Spleen (tissue), 7 donors: ENCODE measurements around the gene FAM83C.

Source experiments
- POLR2A ChIP-seq, 3 donors: fragments of 450-650 bp; IDR thresholded peaks; one replicate each; pipeline ENCODE4 v1.5.1; 2017; ENCODE audit warnings: antibody characterized with exemption in 3 of 3, mild to moderate bottlenecking in 1 of 3
- POLR2AphosphoS5 ChIP-seq, 3 donors: sonication (generic); formaldehyde crosslinking; IDR thresholded peaks; one replicate each; pipeline ENCODE4 v1.5.1; 2017; ENCODE audit warnings: antibody characterized with exemption in 3 of 3
- TF ChIP-seq, protein P1 (sequence below), 11 experiments: fragments of 200-600 bp in 7 of 11; fragments of 450-650 bp in 4 of 11; sonication (generic) in 4 of 11; IDR thresholded peaks in 8 of 11; conservative IDR thresholded peaks in 3 of 11; 1 replicate in 7 of 11; 2 replicates in 4 of 11; pipeline versions ENCODE4 v1.4.0 to v1.8.0; 2016 to 2021; ENCODE audit warnings: antibody characterized with exemption in 11 of 11, inconsistent platforms in 4 of 11, mild to moderate bottlenecking in 1 of 11
- donor health status: DM: no; HTN: no; CAD: no; lungs with moderate emphysema.
- donor health status: DM: no; HTN: no; CAD: no.
- donor health status: DM: no; HTN: no; CAD: no.

DNA sequence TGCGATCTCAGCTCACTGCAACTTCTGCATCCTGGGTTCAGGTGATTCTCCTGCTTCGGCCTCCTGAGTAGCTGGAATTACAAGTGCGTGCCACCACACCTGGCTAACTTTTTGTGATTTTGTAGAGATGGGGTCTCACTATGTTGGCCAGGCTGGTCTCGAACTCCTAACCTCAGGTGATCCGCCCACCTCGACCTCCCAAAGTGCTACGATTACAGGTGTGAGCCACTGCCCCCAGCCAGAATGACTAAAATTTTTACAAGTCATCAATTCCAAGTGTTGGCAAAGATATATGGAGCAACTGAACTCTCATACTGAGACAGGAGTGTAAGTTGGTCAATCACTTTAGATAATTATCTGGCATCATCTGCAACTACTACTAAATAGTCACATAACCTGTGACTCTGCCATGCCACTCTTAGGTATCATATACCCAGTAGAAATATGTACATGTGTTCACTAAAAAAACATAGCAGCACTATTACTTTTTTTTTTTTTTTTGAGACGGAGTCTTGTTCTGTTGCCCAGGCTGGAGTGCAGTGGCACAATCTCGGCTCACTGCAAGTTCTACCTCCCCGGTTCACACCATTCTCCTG lies 10.6 kb downstream of the FAM83C start:
- TF ChIP-seq, protein P1, sequence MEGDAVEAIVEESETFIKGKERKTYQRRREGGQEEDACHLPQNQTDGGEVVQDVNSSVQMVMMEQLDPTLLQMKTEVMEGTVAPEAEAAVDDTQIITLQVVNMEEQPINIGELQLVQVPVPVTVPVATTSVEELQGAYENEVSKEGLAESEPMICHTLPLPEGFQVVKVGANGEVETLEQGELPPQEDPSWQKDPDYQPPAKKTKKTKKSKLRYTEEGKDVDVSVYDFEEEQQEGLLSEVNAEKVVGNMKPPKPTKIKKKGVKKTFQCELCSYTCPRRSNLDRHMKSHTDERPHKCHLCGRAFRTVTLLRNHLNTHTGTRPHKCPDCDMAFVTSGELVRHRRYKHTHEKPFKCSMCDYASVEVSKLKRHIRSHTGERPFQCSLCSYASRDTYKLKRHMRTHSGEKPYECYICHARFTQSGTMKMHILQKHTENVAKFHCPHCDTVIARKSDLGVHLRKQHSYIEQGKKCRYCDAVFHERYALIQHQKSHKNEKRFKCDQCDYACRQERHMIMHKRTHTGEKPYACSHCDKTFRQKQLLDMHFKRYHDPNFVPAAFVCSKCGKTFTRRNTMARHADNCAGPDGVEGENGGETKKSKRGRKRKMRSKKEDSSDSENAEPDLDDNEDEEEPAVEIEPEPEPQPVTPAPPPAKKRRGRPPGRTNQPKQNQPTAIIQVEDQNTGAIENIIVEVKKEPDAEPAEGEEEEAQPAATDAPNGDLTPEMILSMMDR (IDR thresholded peaks at IDR 0.05 in 8 of 11, conservative IDR thresholded peaks at IDR 0.05 in 3 of 11): no peak
- TF ChIP-seq POLR2AphosphoS5 (IDR thresholded peaks at IDR 0.05) (no peak), POLR2A (IDR thresholded peaks at IDR 0.05) (no peak)
